Activated T-helper 1 cell treated with Interleukin-2 at 50 U/mL for 16 hours (primary cell): ENCODE measurements around the gene UBTF.

Experiments
- DNase-seq: peaks from one replicate; pipeline ENCODE4 v3.0.0-alpha.2; 2020; ENCODE audit warnings: low read depth

UBTF gene, protein sequence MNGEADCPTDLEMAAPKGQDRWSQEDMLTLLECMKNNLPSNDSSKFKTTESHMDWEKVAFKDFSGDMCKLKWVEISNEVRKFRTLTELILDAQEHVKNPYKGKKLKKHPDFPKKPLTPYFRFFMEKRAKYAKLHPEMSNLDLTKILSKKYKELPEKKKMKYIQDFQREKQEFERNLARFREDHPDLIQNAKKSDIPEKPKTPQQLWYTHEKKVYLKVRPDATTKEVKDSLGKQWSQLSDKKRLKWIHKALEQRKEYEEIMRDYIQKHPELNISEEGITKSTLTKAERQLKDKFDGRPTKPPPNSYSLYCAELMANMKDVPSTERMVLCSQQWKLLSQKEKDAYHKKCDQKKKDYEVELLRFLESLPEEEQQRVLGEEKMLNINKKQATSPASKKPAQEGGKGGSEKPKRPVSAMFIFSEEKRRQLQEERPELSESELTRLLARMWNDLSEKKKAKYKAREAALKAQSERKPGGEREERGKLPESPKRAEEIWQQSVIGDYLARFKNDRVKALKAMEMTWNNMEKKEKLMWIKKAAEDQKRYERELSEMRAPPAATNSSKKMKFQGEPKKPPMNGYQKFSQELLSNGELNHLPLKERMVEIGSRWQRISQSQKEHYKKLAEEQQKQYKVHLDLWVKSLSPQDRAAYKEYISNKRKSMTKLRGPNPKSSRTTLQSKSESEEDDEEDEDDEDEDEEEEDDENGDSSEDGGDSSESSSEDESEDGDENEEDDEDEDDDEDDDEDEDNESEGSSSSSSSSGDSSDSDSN

DNA sequence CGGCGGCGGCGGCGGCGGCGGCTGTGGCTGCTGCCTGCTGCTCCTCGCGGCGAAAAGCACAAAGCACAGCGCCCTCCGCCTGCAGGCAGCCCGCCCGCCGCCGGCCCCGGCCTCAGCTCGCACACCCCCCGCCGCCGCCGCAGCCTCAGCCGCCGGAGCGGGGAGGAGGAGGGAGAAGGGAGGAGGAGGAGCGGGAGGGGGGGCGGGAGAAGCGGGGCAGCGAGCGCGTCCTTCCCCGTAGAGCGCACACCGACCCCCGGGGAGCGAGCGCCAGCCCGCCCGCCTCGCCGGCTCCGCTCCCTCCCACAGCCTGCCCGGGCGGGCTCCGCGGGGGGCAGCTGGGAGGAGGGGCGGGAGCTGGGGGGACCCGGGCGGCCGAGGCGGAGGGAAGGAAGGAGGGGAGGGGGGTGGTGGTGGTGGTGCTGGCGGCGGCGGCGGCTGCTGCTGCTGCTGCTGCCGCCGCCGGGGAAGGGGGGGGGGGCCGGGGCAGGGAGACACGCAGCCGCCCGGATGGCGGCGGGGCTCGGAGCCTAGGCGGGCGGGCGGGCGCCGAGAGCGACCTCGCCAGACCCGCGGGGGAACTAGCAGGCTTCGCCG, at the start of gene UBTF:
Gene UBTF, minus strand, starts transcription at position 60 of the 597 bp plus-strand sequence. CDS start 1,446 bp downstream, outside the sequence.
- peak; percentile 69 for DNase-seq

DNA sequence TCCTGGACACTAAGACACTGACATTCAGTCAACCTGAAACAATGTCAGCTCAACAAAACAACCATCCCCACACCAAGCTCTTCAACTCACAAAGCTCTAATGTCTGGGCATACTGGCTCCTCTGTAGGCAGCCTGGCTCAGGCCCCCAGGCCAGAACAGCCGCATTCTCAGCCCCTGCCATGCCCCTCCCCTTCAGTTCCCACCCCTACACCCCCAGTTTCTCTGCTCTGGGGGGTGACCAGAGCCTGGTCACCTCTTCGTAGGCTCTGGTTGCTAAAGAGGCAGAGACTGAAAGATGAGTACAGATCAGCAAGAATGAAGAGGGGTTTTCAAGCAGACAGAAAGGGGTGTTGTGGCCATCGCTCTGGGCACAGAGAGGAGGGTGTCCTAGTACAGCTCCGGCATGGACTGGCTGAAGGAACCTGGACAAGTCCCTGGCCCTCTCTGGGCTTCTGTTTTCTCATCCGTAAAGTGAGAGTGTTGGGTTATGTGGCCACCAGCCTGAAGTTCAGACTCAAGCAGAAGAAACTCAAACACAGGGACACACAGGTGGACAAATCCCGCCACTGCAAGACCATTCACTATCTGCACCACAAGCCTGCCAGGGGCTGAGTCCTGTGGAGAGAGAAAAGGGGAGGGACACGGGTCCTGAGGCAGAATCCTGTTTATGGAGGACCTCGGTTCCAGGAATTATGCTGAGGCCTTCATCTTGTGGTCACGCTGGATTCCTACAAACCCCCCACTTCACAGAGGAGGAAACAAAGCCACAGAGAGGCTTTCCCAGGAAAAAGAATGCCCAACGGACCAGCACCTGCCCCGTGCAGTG, 49.4 kb upstream of the UBTF start:
- no peak for DNase-seq

DNA sequence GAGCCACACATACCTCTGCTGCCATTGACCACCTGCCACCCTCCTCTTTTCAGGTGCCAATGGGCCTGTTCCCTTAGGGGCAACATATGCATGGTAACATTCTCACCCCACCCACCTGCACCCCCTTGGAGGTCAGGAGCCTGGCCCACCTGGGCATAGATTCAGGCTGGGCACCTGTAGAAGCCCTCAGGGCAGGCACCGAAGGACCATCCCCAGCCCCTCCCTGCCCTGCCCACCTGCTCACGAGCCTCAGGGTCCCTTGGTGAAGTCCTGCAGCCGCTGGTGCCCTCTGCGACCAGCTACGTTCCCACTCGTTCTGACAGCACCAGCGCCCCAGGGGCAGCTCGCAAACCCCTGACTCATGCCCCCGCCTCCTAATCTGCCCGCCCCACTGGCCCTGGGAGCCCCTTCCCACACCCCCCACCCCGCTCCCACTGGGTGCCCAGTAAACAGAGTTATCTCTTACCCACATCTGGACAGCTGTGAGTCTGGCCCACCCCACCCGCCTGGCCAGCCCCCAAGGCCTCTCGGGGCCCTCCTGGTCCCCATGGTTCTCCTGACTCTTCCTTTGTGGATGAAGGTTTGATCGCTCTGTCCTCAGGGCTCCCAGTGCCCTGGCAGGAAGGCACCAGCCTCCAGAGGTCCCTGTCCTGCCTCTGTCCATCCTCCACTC, 48.5 kb upstream of the UBTF start, which contains the start of gene SLC4A1:
Gene SLC4A1, minus strand, starts transcription at position 318 of the 673 bp plus-strand sequence. CDS start 5,269 bp downstream, outside the sequence.
- no peak for DNase-seq

DNA sequence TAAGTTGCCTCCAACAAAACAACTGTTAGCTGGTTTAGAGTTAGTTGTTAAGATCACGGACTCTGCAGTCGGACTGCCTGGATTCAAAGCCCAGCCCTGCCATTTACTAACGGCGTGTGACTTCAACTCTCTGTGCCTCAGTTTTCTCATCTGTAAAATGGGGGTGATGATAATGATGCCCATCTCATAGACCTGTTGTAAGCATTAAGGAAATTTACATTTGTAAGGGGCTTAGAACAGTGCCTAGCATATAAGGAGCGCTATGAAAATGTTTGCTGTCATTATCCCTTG, 47.6 kb upstream of the UBTF start:
- no peak for DNase-seq

DNA sequence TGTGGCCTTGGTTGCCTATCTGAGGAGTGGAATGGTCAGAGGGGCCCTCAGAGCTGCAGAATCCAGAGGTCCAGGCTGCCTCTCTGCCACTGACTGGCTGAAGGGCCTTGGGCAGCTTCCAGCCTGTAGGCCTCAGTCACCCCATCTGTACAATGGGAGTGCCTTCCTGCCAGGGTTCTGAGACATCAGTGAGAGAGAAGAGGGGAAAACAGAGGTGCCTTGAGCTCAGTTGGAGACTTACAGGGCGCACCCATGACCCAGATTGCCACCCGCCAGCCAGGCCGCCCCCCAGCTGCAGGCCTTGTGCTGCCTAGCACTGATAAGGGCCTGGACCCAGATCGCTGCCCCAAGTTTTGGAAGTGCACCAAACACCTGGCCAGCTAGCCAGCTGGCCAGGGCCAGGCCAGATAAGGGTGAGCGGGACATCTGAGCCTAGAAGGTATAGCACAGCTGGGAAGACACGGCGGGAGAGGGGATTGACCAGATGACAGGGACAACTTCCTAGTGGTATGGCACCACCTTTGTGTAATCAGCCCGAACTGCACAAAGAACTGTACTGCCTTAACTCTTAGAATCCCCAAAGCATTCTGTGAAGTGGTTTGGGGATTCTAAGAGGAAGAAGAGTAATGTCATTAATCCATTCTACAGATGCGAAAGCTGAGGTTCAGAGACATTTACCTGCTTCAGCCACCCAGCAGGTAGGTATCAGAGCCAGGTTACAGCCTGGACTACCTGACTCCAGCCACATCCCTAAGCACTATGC, 47.1 kb upstream of the UBTF start:
- no peak for DNase-seq

DNA sequence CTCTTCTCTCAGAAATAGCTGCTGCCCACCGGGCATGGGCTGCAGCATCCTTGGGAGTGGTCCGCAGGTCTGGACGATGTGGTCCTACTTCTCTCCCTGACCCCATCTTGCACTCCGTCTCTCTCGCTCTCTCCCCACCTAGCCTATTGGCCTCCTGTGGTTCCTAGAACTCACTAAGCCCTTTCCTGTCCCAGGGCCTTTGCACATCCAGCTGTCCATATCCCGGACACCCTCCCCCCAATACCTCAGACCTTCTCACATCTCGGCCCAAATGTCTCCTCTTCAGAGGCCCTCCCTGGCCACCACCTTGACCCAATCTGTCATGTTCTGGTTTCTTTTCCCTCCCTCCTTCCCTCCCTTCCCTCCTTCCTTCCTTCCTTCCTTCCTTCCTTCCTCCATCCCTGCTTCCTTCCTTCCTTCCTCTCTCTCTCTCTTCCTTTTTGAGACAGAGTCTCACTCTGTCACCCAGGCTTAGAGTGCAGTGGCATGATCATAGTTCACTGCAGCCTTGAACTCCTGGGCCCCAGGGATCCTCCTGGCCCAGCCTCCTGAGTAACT, 43.9 kb upstream of the UBTF start:
- DNase-seq, result no peak

DNA sequence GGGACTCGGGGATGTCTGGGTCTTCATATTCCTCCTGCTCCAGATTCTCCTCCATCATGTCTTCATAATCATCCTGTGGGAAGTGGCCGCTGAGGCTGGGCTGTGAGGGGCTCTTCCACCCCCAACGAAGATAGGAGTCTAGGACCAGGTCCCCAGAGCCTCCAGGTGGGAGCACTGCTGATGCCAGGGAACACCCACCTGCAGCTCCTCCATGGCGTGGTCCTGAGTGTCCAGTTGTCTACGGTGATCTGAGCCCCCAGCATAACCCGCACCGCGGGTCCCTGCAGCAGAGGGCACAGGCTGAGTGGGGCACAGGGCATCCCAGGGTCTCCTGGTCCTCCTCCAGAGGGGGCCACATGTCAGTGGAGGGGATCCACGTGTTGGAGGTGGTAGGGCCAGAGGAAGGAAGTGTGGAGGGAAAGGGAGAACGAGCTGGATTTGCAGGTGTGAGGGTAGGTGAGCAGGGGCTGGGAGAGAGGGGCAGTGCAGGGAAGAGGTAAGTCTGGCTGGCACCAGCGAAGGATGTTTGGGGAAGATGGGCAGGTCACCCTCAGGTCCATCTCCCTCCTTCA, 43.3 kb upstream of the UBTF start:
- DNase-seq, result no peak

DNA sequence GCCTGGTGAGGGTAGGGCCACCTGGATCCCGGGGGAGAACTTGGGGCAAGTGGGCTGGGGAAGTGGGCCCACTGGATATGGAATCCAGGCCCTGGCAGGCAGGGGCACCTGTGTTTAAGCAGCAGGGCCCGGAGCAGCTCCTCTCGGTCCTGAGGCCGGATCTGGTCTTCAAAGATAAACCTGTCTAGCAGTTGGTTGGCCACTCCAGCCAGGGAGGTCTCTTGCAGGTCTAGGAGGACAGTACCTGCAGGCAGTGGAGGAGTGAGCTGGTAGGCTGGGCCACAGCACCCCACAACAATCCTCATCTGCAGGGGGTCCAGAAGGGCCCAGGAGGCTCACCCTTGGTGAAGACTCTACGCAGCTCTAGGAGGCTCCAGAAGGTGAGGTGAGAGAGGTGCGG, 40.8 kb upstream of the UBTF start:
- no peak for DNase-seq

DNA sequence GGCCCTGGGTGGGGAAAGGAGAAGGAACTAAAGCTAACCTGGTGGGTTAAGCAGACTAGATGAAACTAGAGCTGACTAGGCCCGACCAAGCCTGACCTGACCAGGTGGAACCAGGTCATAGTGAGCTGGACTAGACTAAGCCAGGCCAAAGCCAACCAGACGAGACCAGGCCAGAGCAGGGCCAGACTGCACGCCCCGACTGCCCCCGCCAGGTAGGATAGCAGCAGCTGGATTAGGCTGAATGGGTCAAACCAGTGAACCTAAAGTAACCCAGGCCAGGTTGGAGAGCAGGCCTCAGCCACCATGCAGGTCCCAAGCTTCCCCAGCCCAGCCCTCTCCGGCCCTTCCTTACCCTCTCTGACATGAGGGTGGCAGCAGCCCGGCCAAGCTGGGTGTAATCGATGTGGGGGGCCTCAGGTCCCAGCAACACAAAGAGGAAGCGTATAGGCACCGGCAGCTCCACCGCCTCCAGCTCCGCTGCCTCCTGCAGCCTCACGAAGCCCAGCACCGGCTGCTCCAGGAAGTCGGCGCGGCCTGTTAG, 39.4 kb upstream of the UBTF start:
- no peak for DNase-seq

DNA sequence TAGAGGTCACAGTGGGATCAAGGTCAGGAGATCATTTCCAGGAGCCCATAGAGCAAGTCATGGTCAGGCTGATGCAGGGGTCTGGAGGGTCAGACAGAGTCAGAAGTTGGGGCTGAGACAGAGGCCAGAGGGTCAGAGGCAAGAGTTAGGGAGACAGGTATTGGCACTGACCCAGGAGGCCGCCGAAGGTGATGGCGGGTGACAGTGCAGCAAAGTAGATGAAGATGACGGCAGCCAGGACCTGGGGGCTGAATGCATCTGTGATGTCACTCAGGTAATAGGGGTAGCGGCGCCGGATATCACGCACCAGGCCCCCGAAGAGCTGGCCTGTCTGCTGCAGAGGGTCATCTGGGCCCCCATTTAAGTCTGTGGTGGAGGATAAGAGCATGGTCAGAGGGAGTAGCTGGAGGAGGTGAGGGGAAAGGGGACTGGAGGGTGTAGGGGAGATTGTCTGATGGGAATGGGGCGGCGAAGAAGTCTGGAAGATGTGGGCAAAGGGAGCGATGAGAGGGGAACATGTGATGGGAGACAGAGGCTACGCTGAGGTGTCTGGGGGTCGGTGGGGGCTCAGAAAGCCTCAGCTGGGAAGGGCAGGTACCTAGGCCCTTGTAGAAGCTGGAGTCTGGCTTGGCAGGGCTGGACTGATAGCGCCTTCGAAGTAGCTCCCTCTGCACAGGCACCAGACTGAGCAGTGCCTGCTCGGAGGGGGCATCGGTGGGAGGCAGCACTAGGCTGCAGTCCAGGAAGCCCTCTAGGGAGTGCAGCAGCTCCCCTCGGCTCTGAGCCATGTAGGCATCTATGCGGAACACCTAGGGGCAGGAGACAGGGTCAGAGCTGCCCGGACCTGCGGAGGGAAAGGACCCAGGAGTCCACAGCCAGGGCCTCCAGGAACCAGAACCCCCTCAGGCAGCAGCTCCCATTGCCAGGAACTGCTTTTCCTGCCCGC, 38.6 kb upstream of the UBTF start:
- DNase-seq, result no peak

DNA sequence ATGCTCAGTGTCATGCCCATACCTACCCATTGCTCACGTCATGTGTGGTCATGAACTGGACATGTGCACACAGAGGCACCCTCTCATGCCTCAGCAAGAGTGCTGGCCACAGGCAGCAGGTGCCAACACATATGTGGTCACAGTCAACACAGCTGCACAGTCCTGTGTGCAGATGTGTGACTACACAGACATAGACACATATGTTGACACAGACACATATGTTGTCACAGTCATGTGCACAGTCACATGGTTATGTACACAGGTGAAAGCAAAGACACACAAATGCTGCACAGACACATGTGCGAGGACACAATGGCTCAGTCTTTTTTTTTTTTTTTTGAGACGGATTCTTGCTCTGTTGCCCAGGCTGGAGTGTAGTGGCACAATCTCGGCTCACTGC, 37.2 kb upstream of the UBTF start:
- DNase-seq, result no peak

DNA sequence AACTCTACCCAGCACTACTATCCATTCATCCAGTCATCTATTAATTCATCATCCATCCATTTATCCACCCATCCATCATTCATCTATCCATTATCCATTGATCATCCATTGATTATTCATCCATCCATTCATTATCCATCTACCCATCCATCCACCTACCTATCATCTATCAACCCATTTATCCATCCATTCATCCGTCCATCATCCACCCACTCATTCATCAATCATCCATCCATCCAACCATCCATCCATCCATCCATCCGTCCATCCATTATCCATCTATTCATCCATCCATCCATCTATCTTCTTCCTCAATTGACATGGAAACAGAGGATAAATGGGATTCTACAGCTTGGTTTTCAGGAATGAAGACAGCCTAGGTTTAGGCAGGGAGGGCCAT, 36.4 kb upstream of the UBTF start:
- no peak for DNase-seq

DNA sequence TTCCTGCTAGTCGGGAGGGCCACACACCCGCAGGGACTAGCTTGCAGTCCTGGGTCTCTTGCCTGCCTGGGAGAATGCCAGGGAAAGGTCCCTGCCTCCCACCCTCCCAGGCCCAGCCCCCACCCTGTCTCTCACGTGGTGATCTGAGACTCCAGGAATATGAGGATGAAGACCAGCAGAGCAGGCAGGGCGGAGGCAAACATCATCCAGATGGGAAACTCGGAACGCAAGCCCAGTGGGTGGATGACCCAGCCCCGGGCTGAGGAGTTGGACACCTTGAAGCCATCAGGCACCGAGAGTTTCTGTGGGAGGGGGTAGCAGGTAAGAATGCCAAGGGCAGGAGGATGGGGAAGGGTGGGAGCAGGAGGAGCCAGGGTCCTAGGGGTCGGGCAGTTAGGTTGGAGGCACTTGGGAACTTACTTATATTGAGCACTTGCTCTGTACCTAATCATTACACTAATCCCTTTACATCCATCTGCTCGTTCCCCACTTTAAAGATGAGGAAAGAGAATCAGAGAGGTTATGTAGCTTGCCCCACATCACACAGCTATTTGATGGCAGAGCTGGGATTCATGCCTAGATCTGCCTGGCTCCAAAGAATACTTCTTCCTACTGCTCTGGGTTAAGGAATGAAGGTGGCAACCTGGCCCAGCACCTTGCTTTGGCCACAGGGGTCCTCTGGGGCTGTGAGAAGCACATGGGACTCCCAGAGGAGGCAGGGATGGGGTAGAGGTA, 35.1 kb upstream of the UBTF start:
- DNase-seq, result no peak

DNA sequence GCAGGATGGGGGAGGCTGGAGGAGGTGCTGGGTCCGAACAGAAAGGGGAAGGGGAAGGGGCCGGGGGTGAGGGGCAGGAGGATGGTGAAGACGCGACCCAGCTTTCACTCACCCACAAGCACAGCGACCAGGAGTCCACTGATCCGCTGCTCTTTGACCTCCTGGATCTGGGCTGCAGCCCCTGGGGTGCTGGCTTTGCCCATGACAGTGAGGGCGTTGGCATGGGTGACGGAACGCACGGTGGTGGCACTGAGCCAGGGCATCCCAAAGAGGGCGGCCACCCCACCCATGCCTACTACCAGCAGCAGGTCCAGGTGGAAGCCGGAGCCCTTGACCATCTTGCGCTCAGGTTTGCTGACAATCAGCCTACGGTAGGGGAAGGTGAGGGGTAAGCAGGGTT, 33.5 kb upstream of the UBTF start:
- no peak for DNase-seq

DNA sequence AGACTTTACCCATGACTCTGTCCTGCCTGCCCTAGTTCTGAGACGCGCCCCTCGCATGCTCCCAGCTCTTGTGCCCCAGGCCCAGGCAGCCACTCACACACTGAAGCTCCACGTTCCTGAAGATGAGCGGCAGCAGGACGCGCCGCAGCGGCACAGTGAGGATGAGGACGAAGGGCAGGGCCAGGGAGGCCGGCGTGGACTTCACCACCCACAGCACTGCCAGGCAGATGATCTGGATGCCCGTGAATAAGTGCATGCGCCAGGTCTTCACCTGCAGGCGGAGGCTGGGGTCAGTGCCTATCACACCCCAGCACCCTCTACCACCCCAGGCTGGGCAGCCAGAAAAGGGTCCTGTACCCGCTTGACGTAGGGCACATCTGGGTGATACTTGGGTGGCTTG, 31.6 kb upstream of the UBTF start:
- DNase-seq, result no peak

DNA sequence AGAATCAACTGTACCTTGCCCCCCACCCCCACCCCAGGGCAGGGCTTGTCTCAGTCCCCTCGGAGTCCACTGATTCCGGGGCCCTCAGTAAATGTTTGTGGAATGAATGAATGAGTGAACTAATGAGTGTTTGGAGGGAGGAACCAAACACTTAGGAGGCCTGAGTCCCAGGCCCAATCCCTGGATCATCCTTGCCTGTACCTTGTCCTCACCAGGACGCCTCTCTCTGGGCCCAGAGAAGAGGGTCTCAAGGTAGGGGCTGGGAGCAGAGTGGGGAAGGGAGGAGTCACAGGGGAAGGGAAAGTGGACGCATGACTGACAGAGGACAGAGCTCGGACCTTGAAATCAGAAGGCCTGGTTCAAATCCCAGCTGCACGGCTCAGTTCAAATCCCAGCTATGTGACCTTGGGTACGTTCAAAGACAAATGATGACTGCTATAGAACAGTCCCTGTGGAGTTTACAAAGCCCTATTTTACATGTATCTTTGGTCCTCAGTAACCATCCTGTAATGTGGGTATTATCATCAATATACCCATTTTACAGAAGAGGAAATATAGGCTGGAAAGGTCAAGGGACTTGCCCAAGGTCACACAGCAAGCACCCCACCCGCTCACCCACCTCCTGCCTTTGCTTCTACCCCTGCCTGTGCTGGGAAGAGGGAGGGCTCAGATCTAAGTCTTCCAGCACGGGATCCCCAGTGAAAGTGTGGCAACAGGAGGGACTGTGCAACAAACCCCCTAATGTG, 30.2 kb upstream of the UBTF start:
- no peak for DNase-seq
